ENCODE data around the gene WDR70. TPM values are rescaled to one million over a fixed set of nuclear protein-coding genes. Genes with fewer than 3 reads are reported as not detected.

The WDR70 gene
- total RNA-seq, 3 donors from 2014 or later (not counting 1 experiment from before 2014, with no cell fraction given), result 36.3 to 47.0 (median 41.3) TPM

DNA sequence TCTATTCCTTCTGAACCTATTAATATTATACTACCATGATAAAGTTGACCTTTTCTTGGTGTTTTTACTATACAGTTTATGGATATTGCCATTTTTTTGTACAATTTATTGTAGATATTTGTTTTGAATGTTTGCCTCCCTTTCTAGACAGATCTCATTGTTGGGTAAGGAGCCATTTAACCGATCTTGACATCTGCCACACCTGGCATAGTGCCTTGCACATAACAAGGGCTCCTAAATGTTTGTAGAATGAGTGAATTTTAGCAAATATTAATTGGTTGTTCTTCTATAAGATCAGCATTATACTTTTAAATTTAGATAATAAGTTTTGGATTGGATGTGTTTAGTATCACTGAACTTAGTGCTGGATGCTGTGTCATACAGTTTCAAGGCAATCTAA is 285.4 kb downstream of the WDR70 start:
- Mint-ChIP-seq H3K27ac (no peak overlapping the region), H3K27me3 (ENCODE audit: low read depth in 2 of 2) (no peaks in the 10 kb centered on the region), H3K36me3 (no peaks in the 10 kb centered on the region), H3K4me1 (peaks cover 10 to 13% of the 10 kb centered on the region in 2 donors), H3K4me3 (no peak overlapping the region), H3K9me3 (peaks cover 0 to 2% of the 10 kb centered on the region in 2 donors)
- Histone ChIP-seq H3K9me3 (ENCODE audit: control insufficient read depth, insufficient read depth, low read length) (no peaks in the 10 kb centered on the region), H3K36me3 (ENCODE audit: control insufficient read depth, insufficient read depth, low read length) (no peaks in the 10 kb centered on the region), H3K4me3 (ENCODE audit: low read length) (no peak overlapping the region), H3K27ac (ENCODE audit: low read length) (no peak overlapping the region), H3K4me1 (ENCODE audit: control insufficient read depth, insufficient read depth, low read length) (no peaks in the 10 kb centered on the region), H3K27me3 (ENCODE audit: control insufficient read depth, insufficient read depth, low read length) (no peaks in the 10 kb centered on the region)
- no peak for ATAC-seq
- TF ChIP-seq, protein P1, sequence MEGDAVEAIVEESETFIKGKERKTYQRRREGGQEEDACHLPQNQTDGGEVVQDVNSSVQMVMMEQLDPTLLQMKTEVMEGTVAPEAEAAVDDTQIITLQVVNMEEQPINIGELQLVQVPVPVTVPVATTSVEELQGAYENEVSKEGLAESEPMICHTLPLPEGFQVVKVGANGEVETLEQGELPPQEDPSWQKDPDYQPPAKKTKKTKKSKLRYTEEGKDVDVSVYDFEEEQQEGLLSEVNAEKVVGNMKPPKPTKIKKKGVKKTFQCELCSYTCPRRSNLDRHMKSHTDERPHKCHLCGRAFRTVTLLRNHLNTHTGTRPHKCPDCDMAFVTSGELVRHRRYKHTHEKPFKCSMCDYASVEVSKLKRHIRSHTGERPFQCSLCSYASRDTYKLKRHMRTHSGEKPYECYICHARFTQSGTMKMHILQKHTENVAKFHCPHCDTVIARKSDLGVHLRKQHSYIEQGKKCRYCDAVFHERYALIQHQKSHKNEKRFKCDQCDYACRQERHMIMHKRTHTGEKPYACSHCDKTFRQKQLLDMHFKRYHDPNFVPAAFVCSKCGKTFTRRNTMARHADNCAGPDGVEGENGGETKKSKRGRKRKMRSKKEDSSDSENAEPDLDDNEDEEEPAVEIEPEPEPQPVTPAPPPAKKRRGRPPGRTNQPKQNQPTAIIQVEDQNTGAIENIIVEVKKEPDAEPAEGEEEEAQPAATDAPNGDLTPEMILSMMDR (IDR thresholded peaks at IDR 0.05), result no peak
- no peak for DNase-seq
- intact Hi-C loops (cut with micrococcal nuclease), result no loop called here
- WGBS (ENCODE audit: insufficient coverage), result 100% methylated on average over 1 of the region's 1 CpG

DNA sequence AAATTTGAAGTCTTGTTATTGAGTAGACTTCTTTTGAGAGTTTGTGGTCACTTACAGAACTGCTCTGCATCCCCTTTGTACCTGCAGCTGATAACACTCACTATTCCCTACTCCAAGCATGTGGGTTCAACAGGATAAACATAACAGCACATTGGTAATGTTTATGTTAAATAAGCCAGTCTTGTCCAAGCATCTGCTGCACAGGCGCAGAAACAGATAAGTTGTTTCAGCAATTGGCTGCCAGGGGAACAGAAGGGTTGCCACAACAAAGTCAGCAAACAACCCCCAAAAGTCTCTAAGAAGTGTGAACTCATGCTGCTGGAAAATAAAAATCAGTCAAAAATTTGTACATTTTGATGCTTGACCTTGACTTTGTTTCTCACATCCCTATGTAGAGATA is 286.2 kb downstream of the WDR70 start:
- no peak overlapping the region for H3K4me3 Mint-ChIP-seq
- Histone ChIP-seq H3K27ac (ENCODE audit: low read length) (no peak overlapping the region), H3K4me3 (ENCODE audit: low read length) (no peak overlapping the region), H3K36me3 (ENCODE audit: control insufficient read depth, insufficient read depth, low read length) (no peaks in the 10 kb centered on the region), H3K4me1 (ENCODE audit: control insufficient read depth, insufficient read depth, low read length) (no peaks in the 10 kb centered on the region), H3K27me3 (ENCODE audit: control insufficient read depth, insufficient read depth, low read length) (no peaks in the 10 kb centered on the region), H3K9me3 (ENCODE audit: control insufficient read depth, insufficient read depth, low read length) (no peaks in the 10 kb centered on the region)
- H3K27me3 Mint-ChIP-seq (ENCODE audit: low read depth in 2 of 2), result no peaks in the 10 kb centered on the region
- H3K27ac Mint-ChIP-seq, result no peak overlapping the region
- no peaks in the 10 kb centered on the region for H3K36me3 Mint-ChIP-seq
- peaks cover 0 to 3% of the 10 kb centered on the region in 2 donors for H3K9me3 Mint-ChIP-seq
- 81% methylated on average over 1 of the region's 1 CpG for WGBS (ENCODE audit: insufficient coverage)
- intact Hi-C loops (cut with micrococcal nuclease), result no loop called here
- DNase-seq, result no peak
- H3K4me1 Mint-ChIP-seq, result peaks cover 10 to 13% of the 10 kb centered on the region in 2 donors
- TF ChIP-seq, protein P1 (IDR thresholded peaks at IDR 0.05), result no peak
- no peak for ATAC-seq

DNA sequence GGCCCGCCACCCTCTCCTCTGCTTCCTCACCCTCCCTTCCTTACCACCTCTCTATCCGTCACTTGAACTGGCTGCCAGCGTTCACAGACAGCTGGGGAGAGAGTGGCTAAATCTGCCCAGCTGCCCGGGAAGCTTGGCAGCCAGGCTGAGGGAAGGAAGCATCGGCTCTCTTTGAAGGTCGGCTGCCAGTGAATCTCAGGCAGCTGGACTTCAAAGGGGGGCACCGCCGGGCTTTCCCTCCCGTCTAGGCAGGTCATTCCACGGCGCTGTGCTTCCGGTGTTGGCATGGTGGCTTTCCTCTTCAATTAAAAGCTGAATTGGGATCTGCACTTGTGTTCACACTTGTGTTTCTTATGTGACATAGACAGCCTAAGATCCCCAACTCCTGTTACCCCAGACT is 286.8 kb downstream of the WDR70 start:
- H3K9me3 Mint-ChIP-seq, result peaks cover 0 to 3% of the 10 kb centered on the region in 2 donors
- no peak overlapping the region for H3K27ac Mint-ChIP-seq
- no peak for ATAC-seq
- Histone ChIP-seq H3K36me3 (ENCODE audit: control insufficient read depth, insufficient read depth, low read length) (no peaks in the 10 kb centered on the region), H3K4me3 (ENCODE audit: low read length) (no peak overlapping the region), H3K9me3 (ENCODE audit: control insufficient read depth, insufficient read depth, low read length) (no peaks in the 10 kb centered on the region), H3K4me1 (ENCODE audit: control insufficient read depth, insufficient read depth, low read length) (no peaks in the 10 kb centered on the region), H3K27me3 (ENCODE audit: control insufficient read depth, insufficient read depth, low read length) (no peaks in the 10 kb centered on the region), H3K27ac (ENCODE audit: low read length) (no peak overlapping the region)
- no peaks in the 10 kb centered on the region for H3K27me3 Mint-ChIP-seq (ENCODE audit: low read depth in 2 of 2)
- intact Hi-C loops (cut with micrococcal nuclease), result no loop called here
- 83% methylated on average over 12 of the region's 12 CpGs for WGBS (ENCODE audit: insufficient coverage)
- no peak for DNase-seq
- TF ChIP-seq, protein P1 (IDR thresholded peaks at IDR 0.05), result no peak
- H3K4me1 Mint-ChIP-seq, result peaks cover 10 to 13% of the 10 kb centered on the region in 2 donors
- no peaks in the 10 kb centered on the region for H3K36me3 Mint-ChIP-seq
- no peak overlapping the region for H3K4me3 Mint-ChIP-seq

DNA sequence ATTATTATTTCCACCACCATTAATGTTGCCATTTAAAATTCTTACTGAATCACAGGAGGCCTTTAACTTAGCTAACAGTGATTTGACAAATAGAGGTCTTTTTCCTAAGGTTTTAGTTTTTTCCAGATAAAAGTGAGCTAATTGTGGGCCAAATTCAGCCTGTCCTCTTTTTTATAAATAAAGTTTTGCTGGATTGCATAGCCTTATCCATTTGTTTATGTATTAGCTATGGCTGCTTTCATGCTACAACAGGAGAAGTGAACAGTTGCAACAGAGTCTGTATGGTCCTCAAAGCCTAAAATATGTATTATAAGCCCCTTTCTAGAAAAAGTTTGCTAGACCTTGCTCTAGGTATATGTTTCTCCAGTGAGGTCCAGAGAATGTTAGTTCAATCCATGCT is 288.3 kb downstream of the WDR70 start:
- H3K9me3 ChIP-seq (ENCODE audit: control insufficient read depth, insufficient read depth, low read length), result no peaks in the 10 kb centered on the region
- no peak overlapping the region for H3K4me3 ChIP-seq (ENCODE audit: low read length)
- no peaks in the 10 kb centered on the region for H3K27me3 ChIP-seq (ENCODE audit: control insufficient read depth, insufficient read depth, low read length)
- ATAC-seq (no peak), DNase-seq (no peak)
- Mint-ChIP-seq H3K9me3 (peaks cover 0 to 3% of the 10 kb centered on the region in 2 donors), H3K27ac (no peak overlapping the region), H3K4me3 (no peak overlapping the region), H3K36me3 (no peaks in the 10 kb centered on the region), H3K27me3 (ENCODE audit: low read depth in 2 of 2) (no peaks in the 10 kb centered on the region), H3K4me1 (peaks cover 21 to 24% of the 10 kb centered on the region in 2 donors)
- intact Hi-C loops (cut with micrococcal nuclease), result no loop called here
- H3K27ac ChIP-seq (ENCODE audit: low read length), result no peak overlapping the region
- TF ChIP-seq, protein P1 (IDR thresholded peaks at IDR 0.05), result no peak
- H3K4me1 ChIP-seq (ENCODE audit: control insufficient read depth, insufficient read depth, low read length), result peaks cover 4% of the 10 kb centered on the region
- no peaks in the 10 kb centered on the region for H3K36me3 ChIP-seq (ENCODE audit: control insufficient read depth, insufficient read depth, low read length)
